Measurements from ENCODE around the gene ACVR1C.

Gene ACVR1C

GRCh38 chr2:157565550-157565949, 63.1 kb downstream of the ACVR1C start:
- no peak overlapping the region for H3K4me2 ChIP-seq (ENCODE audit: low read length)
- H3K9me3 ChIP-seq (ENCODE audit: insufficient read depth, low read length) = no peaks in the 10 kb centered on the region
- H3K4me1 ChIP-seq (ENCODE audit: low read length) = no peaks in the 10 kb centered on the region
- no peaks in the 10 kb centered on the region for H3K79me2 ChIP-seq (ENCODE audit: low read length)
- no peak overlapping the region for H2AFZ ChIP-seq (ENCODE audit: low read depth, low read length)
- H3K9ac ChIP-seq (ENCODE audit: low read length) = no peak overlapping the region
- no peak overlapping the region for H3K27ac ChIP-seq (ENCODE audit: low read length)
- H4K20me1 ChIP-seq (ENCODE audit: insufficient read depth, low read length) = no peaks in the 10 kb centered on the region
- no peaks in the 10 kb centered on the region for H3K36me3 ChIP-seq (replicated peaks; ENCODE audit: low read depth, low read length)
- no peak overlapping the region for H3K4me3 ChIP-seq (ENCODE audit: low read length)
- H3K27me3 ChIP-seq (ENCODE audit: low read depth, low read length) = no peaks in the 10 kb centered on the region
- TF ChIP-seq EZH2phosphoT487 (IDR thresholded peaks at IDR 0.05; ENCODE audit: low read depth) = no peak
- TF ChIP-seq CTCF (IDR thresholded peaks at IDR 0.05; ENCODE audit: low read depth, low read length) = no peak

GRCh38 chr2:157559890-157560289, 68.8 kb downstream of the ACVR1C start:
- no peaks in the 10 kb centered on the region for H3K9me3 ChIP-seq (ENCODE audit: insufficient read depth, low read length)

GRCh38 chr2:157559461-157559860, 69.2 kb downstream of the ACVR1C start:
- Histone ChIP-seq H4K20me1 (ENCODE audit: insufficient read depth, low read length) (no peaks in the 10 kb centered on the region), H3K9ac (ENCODE audit: low read length) (no peak overlapping the region), H3K4me1 (ENCODE audit: low read length) (no peaks in the 10 kb centered on the region), H3K27ac (ENCODE audit: low read length) (no peak overlapping the region), H3K4me2 (ENCODE audit: low read length) (no peak overlapping the region), H3K36me3 (replicated peaks; ENCODE audit: low read depth, low read length) (no peaks in the 10 kb centered on the region), H3K9me3 (ENCODE audit: insufficient read depth, low read length) (no peaks in the 10 kb centered on the region), H3K27me3 (ENCODE audit: low read depth, low read length) (no peaks in the 10 kb centered on the region), H3K4me3 (ENCODE audit: low read length) (no peak overlapping the region), H2AFZ (ENCODE audit: low read depth, low read length) (no peak overlapping the region), H3K79me2 (ENCODE audit: low read length) (no peaks in the 10 kb centered on the region)
- TF ChIP-seq EZH2phosphoT487 (IDR thresholded peaks at IDR 0.05; ENCODE audit: low read depth) (no peak), CTCF (IDR thresholded peaks at IDR 0.05; ENCODE audit: low read depth, low read length) (no peak)

More at GRCh38 chr2:157559890-157560289, 68.8 kb downstream of the ACVR1C start:
- H3K27me3 ChIP-seq (ENCODE audit: low read depth, low read length) = no peaks in the 10 kb centered on the region
- H3K36me3 ChIP-seq (replicated peaks; ENCODE audit: low read depth, low read length) = no peaks in the 10 kb centered on the region
- no peak overlapping the region for H3K4me2 ChIP-seq (ENCODE audit: low read length)
- no peak overlapping the region for H3K4me3 ChIP-seq (ENCODE audit: low read length)
- no peak overlapping the region for H3K27ac ChIP-seq (ENCODE audit: low read length)
- H3K9ac ChIP-seq (ENCODE audit: low read length) = no peak overlapping the region
- H3K4me1 ChIP-seq (ENCODE audit: low read length) = no peaks in the 10 kb centered on the region
- H4K20me1 ChIP-seq (ENCODE audit: insufficient read depth, low read length) = no peaks in the 10 kb centered on the region
- TF ChIP-seq CTCF (IDR thresholded peaks at IDR 0.05; ENCODE audit: low read depth, low read length) (no peak), EZH2phosphoT487 (IDR thresholded peaks at IDR 0.05; ENCODE audit: low read depth) (no peak)
- H2AFZ ChIP-seq (ENCODE audit: low read depth, low read length) = no peak overlapping the region
- H3K79me2 ChIP-seq (ENCODE audit: low read length) = no peaks in the 10 kb centered on the region

GRCh38 chr2:157559061-157559460, 69.6 kb downstream of the ACVR1C start:
- no peaks in the 10 kb centered on the region for H3K9me3 ChIP-seq (ENCODE audit: insufficient read depth, low read length)
- H3K36me3 ChIP-seq (replicated peaks; ENCODE audit: low read depth, low read length) = no peaks in the 10 kb centered on the region
- no peak overlapping the region for H3K4me2 ChIP-seq (ENCODE audit: low read length)
- H3K9ac ChIP-seq (ENCODE audit: low read length) = no peak overlapping the region
- H4K20me1 ChIP-seq (ENCODE audit: insufficient read depth, low read length) = no peaks in the 10 kb centered on the region
- H3K27me3 ChIP-seq (ENCODE audit: low read depth, low read length) = no peaks in the 10 kb centered on the region
- no peaks in the 10 kb centered on the region for H3K79me2 ChIP-seq (ENCODE audit: low read length)
- no peak overlapping the region for H3K4me3 ChIP-seq (ENCODE audit: low read length)
- no peaks in the 10 kb centered on the region for H3K4me1 ChIP-seq (ENCODE audit: low read length)
- H2AFZ ChIP-seq (ENCODE audit: low read depth, low read length) = no peak overlapping the region
- H3K27ac ChIP-seq (ENCODE audit: low read length) = no peak overlapping the region
- TF ChIP-seq EZH2phosphoT487 (IDR thresholded peaks at IDR 0.05; ENCODE audit: low read depth) (no peak), CTCF (IDR thresholded peaks at IDR 0.05; ENCODE audit: low read depth, low read length) (no peak)
